Dendritic cell treated with granulocyte-macrophage colony-stimulating factor and Interleukin-4, amounts not matched to agents 40 ng/mL and 50 ng/mL, for 4 days (primary cell): ENCODE measurements around the gene CAPN9.
"Not testable (repeated sequence)": the region's sequence is repeated elsewhere in the genome, so short reads cannot be mapped to it uniquely, and the experiment has no call there.

ENCODE experiments used
- H3K27ac Mint-ChIP-seq: one replicate; pipeline ENCODE4 v1.8.0; 2022; ENCODE audit warnings: mild to moderate bottlenecking, mixed read lengths
- H3K27me3 Mint-ChIP-seq: one replicate; pipeline ENCODE4 v1.8.0; 2022; ENCODE audit warnings: mild to moderate bottlenecking, mixed read lengths
- H3K36me3 Mint-ChIP-seq: one replicate; pipeline ENCODE4 v1.8.0; 2022; ENCODE audit warnings: low read depth, mixed read lengths
- H3K4me1 Mint-ChIP-seq: one replicate; pipeline ENCODE4 v1.8.0; 2022; ENCODE audit warnings: low read depth, mixed read lengths
- H3K4me3 Mint-ChIP-seq: one replicate; pipeline ENCODE4 v1.8.0; 2022; ENCODE audit warnings: mild to moderate bottlenecking, moderate library complexity, mixed read lengths
- H3K9me3 Mint-ChIP-seq: one replicate; pipeline ENCODE4 v1.8.0; 2022; ENCODE audit warnings: mixed read lengths
- intact Hi-C: fragments of 100-400 bp; cut with micrococcal nuclease; formaldehyde crosslinking; loops from one replicate; pipeline ENCODE4 v1.15.0; 2022

Gene CAPN9

DNA sequence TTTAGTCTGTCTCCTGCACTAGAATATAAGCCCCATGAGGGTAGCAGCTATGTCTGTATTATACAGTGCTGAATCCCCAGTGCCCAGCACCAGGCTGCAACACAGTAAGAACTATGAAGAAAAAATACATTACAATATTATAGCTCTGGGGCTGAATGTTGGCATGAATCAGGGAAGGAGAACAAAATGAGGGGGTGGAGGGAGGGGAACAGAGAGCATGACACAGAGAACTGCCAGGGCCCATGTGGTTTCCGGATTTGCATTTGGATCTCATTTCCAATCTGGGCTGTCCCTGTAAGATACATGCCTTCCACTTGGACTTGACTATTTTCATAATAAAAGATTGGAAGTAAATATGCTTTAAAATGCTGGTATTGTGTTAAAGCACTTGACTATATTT, 85.3 kb downstream of the CAPN9 start:
- intact Hi-C loops = no loop called here
- no peaks in the 10 kb centered on the region for H3K4me1 Mint-ChIP-seq

DNA sequence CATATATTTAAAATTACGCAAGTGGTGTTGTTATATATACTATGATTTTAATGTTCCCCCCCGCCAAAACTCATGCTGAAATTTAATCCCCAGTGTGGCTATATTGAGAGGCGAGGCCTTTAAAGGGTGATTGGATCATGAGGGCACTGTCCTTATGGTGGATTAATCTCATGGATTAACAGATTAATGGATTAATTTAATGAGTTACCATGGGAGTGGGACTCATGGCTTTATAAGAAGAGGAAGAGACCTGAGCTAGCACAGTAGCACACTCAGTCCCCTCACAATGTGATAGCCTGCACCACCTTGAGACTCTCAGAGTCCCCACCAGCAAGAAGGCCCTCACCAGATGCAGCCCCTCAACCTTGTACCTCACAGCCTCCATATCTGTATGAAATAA, 86.3 kb downstream of the CAPN9 start:
- Mint-ChIP-seq H3K4me1 (no peaks in the 10 kb centered on the region), H3K27me3 (peaks cover 2% of the 10 kb centered on the region), H3K36me3 (no peaks in the 10 kb centered on the region), H3K4me3 (no peak overlapping the region), H3K9me3 (no peaks in the 10 kb centered on the region), H3K27ac (no peak overlapping the region)
- intact Hi-C loops = no loop called here

More for the DNA sequence above, 85.3 kb downstream of the CAPN9 start:
- Mint-ChIP-seq H3K36me3 (no peaks in the 10 kb centered on the region), H3K9me3 (no peaks in the 10 kb centered on the region), H3K4me3 (no peak overlapping the region), H3K27ac (no peak overlapping the region), H3K27me3 (peaks cover 2% of the 10 kb centered on the region)

DNA sequence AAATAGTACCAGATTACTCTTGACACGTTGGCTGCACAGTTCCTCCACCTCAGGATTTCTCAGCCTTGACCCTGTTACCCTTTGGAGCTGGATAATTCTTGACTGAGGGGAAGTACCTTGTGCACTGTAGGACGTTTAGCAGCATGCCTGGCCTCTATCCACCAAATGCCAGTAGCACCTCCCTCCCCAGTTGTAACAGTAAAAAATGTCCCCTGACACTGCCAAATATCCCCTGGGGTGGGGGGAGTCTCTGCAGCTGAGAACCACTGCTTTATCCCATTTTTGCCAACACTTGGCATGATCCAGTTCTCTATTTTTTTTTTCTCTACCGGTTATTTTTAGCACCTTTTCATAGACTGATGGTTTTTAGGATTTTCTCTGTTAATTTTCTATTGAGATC, 87.1 kb downstream of the CAPN9 start:
- H3K27ac Mint-ChIP-seq = no peak overlapping the region
- H3K4me1 Mint-ChIP-seq = no peaks in the 10 kb centered on the region
- H3K27me3 Mint-ChIP-seq = peaks cover 2% of the 10 kb centered on the region
- H3K4me3 Mint-ChIP-seq = no peak overlapping the region
- intact Hi-C loops = no loop called here
- no peaks in the 10 kb centered on the region for H3K36me3 Mint-ChIP-seq
- no peaks in the 10 kb centered on the region for H3K9me3 Mint-ChIP-seq

DNA sequence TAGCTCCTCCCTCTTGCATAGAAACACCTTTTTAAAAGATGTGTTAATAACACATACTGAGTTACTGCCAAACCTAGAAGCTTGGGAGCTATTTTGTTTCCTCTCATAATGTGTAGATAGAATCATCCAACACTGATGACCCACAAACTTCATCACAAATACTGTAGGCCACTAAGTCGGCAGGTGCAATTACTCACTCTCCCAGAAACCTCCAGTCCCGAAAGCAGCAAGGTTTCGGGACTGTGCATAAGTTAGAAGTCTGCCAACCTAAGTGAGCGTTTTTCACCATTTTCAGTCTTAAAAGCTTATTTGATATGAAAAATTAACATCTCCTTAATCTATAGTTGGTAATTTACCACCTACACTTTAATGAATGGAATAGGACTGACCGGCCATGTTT, 89.2 kb downstream of the CAPN9 start:
- H3K4me1 Mint-ChIP-seq = no peaks in the 10 kb centered on the region
- H3K27me3 Mint-ChIP-seq = peaks cover 2% of the 10 kb centered on the region
- no peak overlapping the region for H3K4me3 Mint-ChIP-seq
- no peaks in the 10 kb centered on the region for H3K9me3 Mint-ChIP-seq
- no peaks in the 10 kb centered on the region for H3K36me3 Mint-ChIP-seq
- intact Hi-C loops = no loop called here
- no peak overlapping the region for H3K27ac Mint-ChIP-seq

DNA sequence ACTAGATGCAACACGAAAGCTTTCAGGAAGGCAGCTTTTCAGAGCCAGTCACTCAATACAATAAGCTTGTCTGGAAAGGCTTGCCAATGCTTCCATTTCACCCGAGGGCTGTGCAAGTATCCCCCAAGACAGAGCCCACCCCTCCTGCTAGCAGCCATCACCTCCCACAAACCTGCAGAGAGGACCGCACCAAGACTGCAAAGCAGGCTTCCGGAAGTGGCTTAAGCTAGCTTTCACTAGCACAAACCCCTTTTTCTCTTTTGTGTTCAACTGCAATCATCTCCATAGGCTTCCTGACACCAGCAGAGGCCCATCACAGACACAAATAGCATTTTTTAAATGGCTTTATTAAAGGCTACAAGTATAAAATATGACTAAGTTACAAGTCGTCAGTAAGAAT, 89.6 kb downstream of the CAPN9 start:
- Mint-ChIP-seq H3K4me3 (no peak overlapping the region), H3K9me3 (no peaks in the 10 kb centered on the region), H3K27ac (no peak overlapping the region), H3K27me3 (peaks cover 2% of the 10 kb centered on the region), H3K36me3 (no peaks in the 10 kb centered on the region), H3K4me1 (no peaks in the 10 kb centered on the region)
- intact Hi-C loops = no loop called here

DNA sequence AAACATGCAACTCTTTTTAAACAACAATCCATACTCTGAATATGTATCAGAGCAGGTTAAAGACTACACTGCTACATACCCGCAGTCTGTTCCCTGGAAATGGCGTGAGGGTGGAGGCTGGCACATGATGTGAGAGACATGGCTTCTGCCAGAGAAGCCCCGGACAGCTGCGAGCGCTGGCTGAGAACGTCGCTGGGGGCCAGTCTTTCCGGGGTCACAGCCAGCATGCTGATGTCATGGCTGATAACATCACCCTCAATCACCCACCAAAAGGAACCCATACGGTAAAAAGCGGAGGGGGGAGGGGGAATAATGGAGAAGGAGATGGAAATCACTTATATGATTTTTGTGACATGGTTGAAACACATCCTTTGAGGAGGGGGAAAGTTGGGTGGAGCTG, 92.0 kb downstream of the CAPN9 start:
- H3K27me3 Mint-ChIP-seq = peaks cover 2% of the 10 kb centered on the region
- H3K36me3 Mint-ChIP-seq = no peaks in the 10 kb centered on the region
- H3K4me1 Mint-ChIP-seq = no peaks in the 10 kb centered on the region
- no peak overlapping the region for H3K27ac Mint-ChIP-seq
- intact Hi-C loops = no loop called here
- H3K9me3 Mint-ChIP-seq = no peaks in the 10 kb centered on the region
- no peak overlapping the region for H3K4me3 Mint-ChIP-seq

DNA sequence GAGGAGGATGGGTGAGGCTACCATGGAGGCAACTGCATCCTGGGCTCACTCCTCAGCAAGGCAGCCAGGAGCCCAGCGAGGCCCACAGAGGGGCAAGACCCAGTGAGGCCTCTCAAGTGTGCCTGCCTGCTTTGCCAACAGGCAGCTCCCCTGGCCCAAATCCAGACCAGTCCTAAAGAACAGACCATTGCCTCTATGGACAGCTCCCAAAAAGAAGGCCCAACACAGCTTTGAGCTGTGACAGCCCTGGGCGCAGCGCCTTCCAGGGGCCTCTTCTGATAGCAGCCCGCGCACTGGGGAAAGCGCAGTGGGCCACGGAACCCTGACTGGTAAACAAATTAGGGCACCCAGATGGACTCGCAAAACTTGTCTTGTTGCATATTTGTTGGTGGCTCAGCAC, 95.6 kb downstream of the CAPN9 start:
- no peaks in the 10 kb centered on the region for H3K9me3 Mint-ChIP-seq
- intact Hi-C loops = no loop called here
- no peaks in the 10 kb centered on the region for H3K36me3 Mint-ChIP-seq
- no peak overlapping the region for H3K27ac Mint-ChIP-seq
- H3K4me3 Mint-ChIP-seq = no peak overlapping the region
- H3K27me3 Mint-ChIP-seq = no peaks in the 10 kb centered on the region
- H3K4me1 Mint-ChIP-seq = no peaks in the 10 kb centered on the region

DNA sequence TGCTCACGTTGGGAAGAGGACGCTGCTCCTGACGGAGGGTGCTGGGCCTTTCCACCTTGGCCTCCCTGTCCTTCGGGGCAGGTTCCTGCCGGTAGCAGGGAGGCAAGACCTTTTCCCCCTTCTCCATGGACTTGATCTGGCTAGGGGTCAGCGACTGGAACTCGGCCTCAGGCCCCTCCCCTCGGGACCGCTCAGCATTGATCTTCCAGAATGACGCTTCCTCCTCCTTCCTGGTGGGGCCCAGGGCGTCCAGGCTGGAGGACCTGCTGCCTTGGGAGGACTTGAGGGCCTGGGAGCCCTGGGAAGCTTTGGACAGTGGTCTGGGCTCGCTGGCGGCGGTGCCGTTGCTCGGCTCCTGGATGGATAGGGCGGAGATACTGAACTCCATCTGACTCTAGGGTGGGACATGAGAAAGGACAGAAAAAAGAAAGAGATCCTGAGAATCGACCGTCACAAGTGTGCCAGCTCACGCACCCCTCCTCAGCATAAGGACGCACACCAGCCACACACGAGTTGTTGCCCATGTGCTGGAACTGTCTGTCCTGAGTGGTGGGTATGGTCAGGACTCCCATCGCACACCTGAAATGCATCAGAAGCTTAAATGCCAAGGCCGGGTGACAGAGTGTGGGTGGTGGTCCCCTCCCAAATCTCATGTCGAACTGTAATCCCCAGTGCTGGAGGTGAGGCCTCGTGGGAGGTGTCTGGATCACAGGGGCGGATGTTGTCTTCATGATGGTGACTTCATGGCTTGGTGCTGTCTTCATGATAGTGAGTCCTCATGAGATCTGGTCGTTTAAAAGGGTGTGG, 96.5 kb downstream of the CAPN9 start:
- intact Hi-C loops = no loop called here

DNA sequence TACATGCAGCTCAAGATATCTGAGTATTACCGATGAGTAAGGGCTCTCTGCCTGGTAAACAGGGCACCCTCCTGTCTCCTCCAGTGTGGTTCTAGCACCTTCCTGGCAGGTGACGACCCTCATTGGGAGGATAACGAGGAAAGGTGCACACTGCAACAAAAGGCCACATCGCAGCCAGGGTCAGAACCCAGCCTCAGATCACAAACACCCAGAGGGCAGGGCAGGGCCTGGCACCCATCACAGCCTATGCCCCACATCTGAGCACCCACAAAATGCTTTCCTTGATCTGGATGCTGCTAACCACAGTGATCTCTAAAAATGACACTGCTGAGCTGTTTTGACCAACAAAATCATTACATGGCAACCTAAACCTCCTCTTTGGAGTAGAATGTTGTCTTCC, 97.4 kb downstream of the CAPN9 start:
- Mint-ChIP-seq H3K27me3 (no peaks in the 10 kb centered on the region), H3K27ac (no peak overlapping the region), H3K4me1 (no peaks in the 10 kb centered on the region), H3K9me3 (no peaks in the 10 kb centered on the region), H3K36me3 (no peaks in the 10 kb centered on the region), H3K4me3 (no peak overlapping the region)
- intact Hi-C loops = no loop called here

More for the DNA sequence above, 96.5 kb downstream of the CAPN9 start:
- Mint-ChIP-seq H3K27ac (no peak overlapping the region), H3K36me3 (no peaks in the 10 kb centered on the region), H3K9me3 (no peaks in the 10 kb centered on the region), H3K4me1 (no peaks in the 10 kb centered on the region), H3K4me3 (no peak overlapping the region), H3K27me3 (no peaks in the 10 kb centered on the region)

DNA sequence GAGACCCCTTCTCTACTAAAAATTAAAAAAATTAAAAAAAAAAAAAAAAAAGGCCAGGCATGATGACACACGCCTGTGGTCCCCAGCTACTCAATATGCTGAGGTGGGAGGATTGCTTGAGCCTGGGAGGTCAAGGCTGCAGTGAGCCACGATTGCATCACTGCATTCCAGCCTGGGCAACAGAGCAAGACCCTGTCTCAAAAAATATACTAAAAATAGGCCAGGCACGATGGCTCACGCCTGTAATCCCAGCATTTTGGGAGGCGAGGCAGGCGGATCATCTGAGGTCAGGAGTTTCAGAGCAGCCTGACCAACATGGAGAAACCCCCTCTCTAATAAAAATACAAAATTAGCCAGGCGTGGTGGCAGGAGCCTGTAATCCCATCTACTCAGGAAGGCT, 98.0 kb downstream of the CAPN9 start:
- H3K27ac Mint-ChIP-seq, H3K36me3 Mint-ChIP-seq, H3K27me3 Mint-ChIP-seq, H3K4me1 Mint-ChIP-seq, H3K4me3 Mint-ChIP-seq, H3K9me3 Mint-ChIP-seq, intact Hi-C loops: not testable (repeated sequence)

DNA sequence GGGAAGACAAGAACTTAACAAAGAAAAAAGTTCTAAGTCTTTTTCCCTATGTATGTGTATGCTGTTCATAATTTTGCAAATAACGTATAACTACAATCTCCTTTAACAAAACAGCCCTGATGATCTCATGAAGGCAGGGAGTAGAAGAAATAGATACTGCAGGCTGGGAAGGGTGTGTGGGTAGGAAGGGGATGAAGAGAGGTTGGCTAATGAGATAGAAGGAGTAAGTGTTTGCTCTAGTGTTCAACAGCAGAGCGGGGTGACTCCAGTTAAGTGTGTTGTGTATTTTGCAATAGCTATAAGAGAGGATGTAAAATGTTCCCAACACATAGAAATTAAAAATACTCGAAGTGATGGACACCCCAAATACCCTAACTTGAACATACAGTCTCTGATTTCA, 101.0 kb downstream of the CAPN9 start:
- Mint-ChIP-seq H3K27me3 (no peaks in the 10 kb centered on the region), H3K4me3 (no peak overlapping the region), H3K4me1 (no peaks in the 10 kb centered on the region), H3K9me3 (peaks cover 7% of the 10 kb centered on the region), H3K36me3 (no peaks in the 10 kb centered on the region), H3K27ac (no peak overlapping the region)
- intact Hi-C loops = no loop called here

DNA sequence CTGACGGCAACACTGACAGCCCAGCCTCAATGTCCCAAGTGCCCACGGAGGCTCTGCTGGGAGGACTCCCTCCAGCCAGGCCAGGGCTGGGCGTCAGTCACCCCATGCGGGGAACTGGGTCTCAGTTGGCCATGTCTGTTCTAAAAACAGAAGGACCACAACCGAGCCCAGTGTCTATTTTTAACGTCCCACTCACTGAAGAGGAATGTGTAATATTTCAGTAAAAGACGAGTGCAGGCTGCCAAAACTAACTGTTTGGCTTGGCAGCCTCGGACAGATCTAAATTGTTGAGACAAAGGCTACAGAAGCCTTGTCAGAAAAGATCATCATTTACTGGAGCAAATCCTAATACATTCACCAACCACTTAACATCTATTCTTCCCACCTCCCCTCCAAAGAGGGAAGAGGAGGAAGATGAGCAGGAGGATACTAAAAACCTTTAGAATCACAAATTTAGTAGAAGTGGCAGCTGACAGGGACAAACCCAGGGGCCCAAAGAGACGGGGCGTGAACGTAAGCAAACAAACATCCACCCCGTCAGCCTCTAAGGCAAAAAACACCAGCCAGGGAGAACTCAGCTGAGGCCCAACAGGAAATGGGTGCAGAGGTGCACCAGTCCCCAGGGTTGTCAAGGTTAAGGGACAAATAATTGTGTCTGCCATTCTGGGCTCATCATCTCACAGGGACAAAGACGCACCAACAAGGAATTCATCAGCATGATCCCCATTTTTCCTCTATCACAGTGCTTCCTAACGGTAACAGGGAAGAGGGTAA, 102.5 kb downstream of the CAPN9 start:
- H3K9me3 Mint-ChIP-seq = peaks cover 7% of the 10 kb centered on the region
- H3K4me1 Mint-ChIP-seq = no peaks in the 10 kb centered on the region
- no peaks in the 10 kb centered on the region for H3K27me3 Mint-ChIP-seq
- no peak overlapping the region for H3K4me3 Mint-ChIP-seq
- H3K27ac Mint-ChIP-seq = no peak overlapping the region
- intact Hi-C loops = no loop called here
- H3K36me3 Mint-ChIP-seq = no peaks in the 10 kb centered on the region

DNA sequence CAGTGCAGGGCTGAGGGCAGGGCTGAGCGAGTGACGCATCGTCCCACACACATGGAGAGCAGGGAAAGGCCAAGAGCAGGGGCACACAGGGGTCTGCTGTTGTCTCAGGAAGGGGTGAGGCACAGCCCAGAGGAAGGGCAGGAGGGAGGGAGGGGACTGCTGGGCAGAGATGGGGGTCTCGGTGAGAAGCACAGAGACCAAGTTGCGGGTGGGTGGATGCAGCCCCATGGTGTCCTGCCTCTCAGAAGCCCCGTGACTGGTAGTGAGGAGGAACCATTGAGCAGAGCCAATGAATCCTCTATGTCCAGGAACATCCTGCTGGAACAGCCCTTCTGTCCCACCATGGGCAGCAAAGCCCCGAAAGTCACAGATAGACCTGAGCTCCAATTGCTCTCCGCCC, 103.4 kb downstream of the CAPN9 start:
- Mint-ChIP-seq H3K36me3 (no peaks in the 10 kb centered on the region), H3K27me3 (no peaks in the 10 kb centered on the region), H3K4me3 (no peak overlapping the region), H3K9me3 (peaks cover 7% of the 10 kb centered on the region), H3K27ac (no peak overlapping the region), H3K4me1 (no peaks in the 10 kb centered on the region)
- intact Hi-C loops = no loop called here

DNA sequence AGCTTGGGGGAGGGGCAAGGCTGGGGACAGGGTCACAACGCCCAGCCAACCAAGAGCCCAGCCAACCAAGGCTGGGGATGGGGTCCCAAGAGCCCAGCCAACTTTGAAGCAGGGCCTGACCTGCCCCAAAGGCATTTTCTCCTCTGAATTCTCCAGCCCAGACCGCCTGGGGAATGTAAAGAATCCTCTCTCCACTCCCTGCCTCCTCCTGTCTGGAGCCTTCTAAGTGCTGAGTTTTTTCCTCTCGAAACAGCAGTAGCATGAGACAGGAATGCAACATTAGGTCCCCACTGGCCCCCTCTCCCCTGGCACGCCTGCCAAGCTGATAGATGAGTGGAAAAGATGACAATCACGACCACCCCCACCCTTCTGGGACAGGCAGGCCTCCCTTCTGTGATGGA, 104.1 kb downstream of the CAPN9 start:
- Mint-ChIP-seq H3K9me3 (peaks cover 7% of the 10 kb centered on the region), H3K36me3 (no peaks in the 10 kb centered on the region), H3K4me1 (no peaks in the 10 kb centered on the region), H3K27ac (no peak overlapping the region), H3K4me3 (no peak overlapping the region), H3K27me3 (no peaks in the 10 kb centered on the region)
- intact Hi-C loops = no loop called here
